ENCODE results near the gene IQCC. TPM values are rescaled to one million over a fixed set of nuclear protein-coding genes. Genes with fewer than 3 reads are reported as not detected.

Gene IQCC
- total and polyA plus RNA-seq, 2 donors (not counting 1 experiment from before 2014, with no cell fraction given) = 2.0 to 2.3 TPM

GRCh38 chr1:32256473-32257226, 51.2 kb downstream of the IQCC start:
- DNase-seq (ENCODE audit: low read depth in 2 of 2) = no peak
- Histone ChIP-seq H3K4me2 (ENCODE audit: extremely low read depth, insufficient read depth, low read length) (no peak overlapping the region), H3K79me2 (ENCODE audit: control insufficient read depth, insufficient read depth, low read length) (no peaks in the 10 kb centered on the region), H3K9ac (ENCODE audit: insufficient read depth, low read length) (no peak overlapping the region), H3K4me1 (ENCODE audit: control insufficient read depth, extremely low read depth, insufficient read depth, low read length) (no peaks in the 10 kb centered on the region), H3K36me3 (ENCODE audit: control insufficient read depth, insufficient read depth, low read length) (no peaks in the 10 kb centered on the region), H2AFZ (ENCODE audit: low read length) (no peak overlapping the region), H4K20me1 (ENCODE audit: control insufficient read depth, extremely low read depth, insufficient read depth, low read length) (no peaks in the 10 kb centered on the region), H3K27me3 (ENCODE audit: control insufficient read depth, insufficient read depth, low read length) (no peaks in the 10 kb centered on the region), H3K9me3 (ENCODE audit: control insufficient read depth, insufficient read depth, low read depth, low read length) (no peaks in the 10 kb centered on the region), H3K27ac (ENCODE audit: insufficient read depth, low read length) (no peak overlapping the region), H3K4me3 (replicated peaks in 1 of 4; ENCODE audit: control extremely low read depth in 1 of 4, insufficient read depth in 1 of 4, low read depth in 3 of 4, low read length in 4 of 4) (no peak overlapping the region)
- TF ChIP-seq EZH2 (IDR thresholded peaks at IDR 0.05; ENCODE audit: low read length, missing control alignments) (no peak), CTCF (conservative IDR thresholded peaks at IDR 0.05 in 1 of 2, IDR thresholded peaks at IDR 0.05 in 1 of 2; ENCODE audit: low read depth in 1 of 2, low read length in 2 of 2) (no peak)

GRCh38 chr1:32257227-32257508, 51.7 kb downstream of the IQCC start:
- Histone ChIP-seq H3K27ac (ENCODE audit: insufficient read depth, low read length) (no peak overlapping the region), H3K9me3 (ENCODE audit: control insufficient read depth, insufficient read depth, low read depth, low read length) (no peaks in the 10 kb centered on the region), H2AFZ (ENCODE audit: low read length) (no peak overlapping the region), H3K4me3 (replicated peaks in 1 of 4; ENCODE audit: control extremely low read depth in 1 of 4, insufficient read depth in 1 of 4, low read depth in 3 of 4, low read length in 4 of 4) (no peak overlapping the region), H3K9ac (ENCODE audit: insufficient read depth, low read length) (no peak overlapping the region), H3K4me1 (ENCODE audit: control insufficient read depth, extremely low read depth, insufficient read depth, low read length) (no peaks in the 10 kb centered on the region), H3K4me2 (ENCODE audit: extremely low read depth, insufficient read depth, low read length) (no peak overlapping the region), H3K79me2 (ENCODE audit: control insufficient read depth, insufficient read depth, low read length) (no peaks in the 10 kb centered on the region), H3K27me3 (ENCODE audit: control insufficient read depth, insufficient read depth, low read length) (no peaks in the 10 kb centered on the region), H3K36me3 (ENCODE audit: control insufficient read depth, insufficient read depth, low read length) (no peaks in the 10 kb centered on the region), H4K20me1 (ENCODE audit: control insufficient read depth, extremely low read depth, insufficient read depth, low read length) (no peaks in the 10 kb centered on the region)
- TF ChIP-seq EZH2 (IDR thresholded peaks at IDR 0.05; ENCODE audit: low read length, missing control alignments) = no peak
- no peak for TF ChIP-seq CTCF (conservative IDR thresholded peaks at IDR 0.05 in 1 of 2, IDR thresholded peaks at IDR 0.05 in 1 of 2; ENCODE audit: low read depth in 1 of 2, low read length in 2 of 2)
- no peak for DNase-seq (ENCODE audit: low read depth in 2 of 2)

Other genes starting within 250 kb of the IQCC start
- gene KHDRBS1, start 191.8 kb upstream of the IQCC start, total RNA-seq = 42.1 and 56.0 TPM in 2 replicates
- gene KHDRBS1, start 191.8 kb upstream of the IQCC start, polyA plus RNA-seq = 73.0 and 84.8 TPM in 2 replicates
- gene TMEM39B, start 132.7 kb upstream of the IQCC start, total RNA-seq = 4.4 and 7.9 TPM in 2 replicates
- gene TMEM39B, start 132.7 kb upstream of the IQCC start, polyA plus RNA-seq = 11.1 and 15.0 TPM in 2 replicates
- 27.0 and 40.1 TPM in 2 replicates for gene KPNA6, start 97.6 kb upstream of the IQCC start, total RNA-seq
- 44.4 and 48.5 TPM in 2 replicates for gene KPNA6, start 97.6 kb upstream of the IQCC start, polyA plus RNA-seq
- 94.0 and 118 TPM in 2 replicates for gene TXLNA, start 26.0 kb upstream of the IQCC start, total RNA-seq
- gene TXLNA, start 26.0 kb upstream of the IQCC start, polyA plus RNA-seq = 56.5 and 64.0 TPM in 2 replicates
- 7.4 and 12.4 TPM in 2 replicates for gene CCDC28B, start 5.1 kb upstream of the IQCC start, total RNA-seq
- gene CCDC28B, start 5.1 kb upstream of the IQCC start, polyA plus RNA-seq = 9.4 and 10.1 TPM in 2 replicates
- gene DCDC2B, start 3.4 kb downstream of the IQCC start, total RNA-seq = not detected in 2 replicates
- not detected in 2 replicates for gene DCDC2B, start 3.4 kb downstream of the IQCC start, polyA plus RNA-seq
- gene TMEM234, start 16.7 kb downstream of the IQCC start, total RNA-seq = 12.1 and 17.5 TPM in 2 replicates
- 15.8 TPM in 2 replicates for gene TMEM234, start 16.7 kb downstream of the IQCC start, polyA plus RNA-seq
- 246 and 277 TPM in 2 replicates for gene EIF3I, start 16.7 kb downstream of the IQCC start, total RNA-seq
- 492 and 721 TPM in 2 replicates for gene EIF3I, start 16.7 kb downstream of the IQCC start, polyA plus RNA-seq
- gene FAM167B, start 41.6 kb downstream of the IQCC start, total RNA-seq = 2.1 and 3.1 TPM in 2 replicates
- 1.0 and 1.3 TPM in 2 replicates for gene FAM167B, start 41.6 kb downstream of the IQCC start, polyA plus RNA-seq
- not detected in 2 replicates for gene LCK, start 45.6 kb downstream of the IQCC start, total RNA-seq
- gene LCK, start 45.6 kb downstream of the IQCC start, polyA plus RNA-seq = not detected in 2 replicates
- 86.3 and 100 TPM in 2 replicates for gene HDAC1, start 86.4 kb downstream of the IQCC start, total RNA-seq
- 143 and 159 TPM in 2 replicates for gene HDAC1, start 86.4 kb downstream of the IQCC start, polyA plus RNA-seq
- gene MARCKSL1, start 130.6 kb downstream of the IQCC start, total RNA-seq = 11.7 and 33.1 TPM in 2 replicates
- gene MARCKSL1, start 130.6 kb downstream of the IQCC start, polyA plus RNA-seq = 79.1 and 107 TPM in 2 replicates
- 0.77 and 0.99 TPM in 2 replicates for gene FAM229A, start 156.8 kb downstream of the IQCC start, total RNA-seq
- gene FAM229A, start 156.8 kb downstream of the IQCC start, polyA plus RNA-seq = 0.53 and 0.77 TPM in 2 replicates
- gene TSSK3, start 156.9 kb downstream of the IQCC start, total RNA-seq = 0.50 and 0.51 TPM in 2 replicates
- 0.35 and 0.58 TPM in 2 replicates for gene TSSK3, start 156.9 kb downstream of the IQCC start, polyA plus RNA-seq
- 48.5 and 55.5 TPM in 2 replicates for gene BSDC1, start 188.8 kb downstream of the IQCC start, total RNA-seq
- 42.4 and 42.8 TPM in 2 replicates for gene BSDC1, start 188.8 kb downstream of the IQCC start, polyA plus RNA-seq

All from fibroblast of lung (primary cell).